Pulmonary artery endothelial cell (primary cell): Measurements from ENCODE around the gene MOXD1. TPM values are rescaled to one million over a fixed set of nuclear protein-coding genes. Genes with fewer than 3 reads are reported as not detected.

Source experiments
- DNase-seq: peaks from one replicate; pipeline ENCODE4 v3.0.0-alpha.2; 2011; ENCODE audit warnings: low read depth, low spot score
- total RNA-seq: library from RNA; depleted of rRNA; stranded (reverse); fragments of >200 nt; gene quantifications from 2 replicates; pipeline ENCODE4 v1.2.3, GENCODE V29; 2014

The MOXD1 gene
- total RNA-seq = 0.07 and 0.18 TPM in 2 replicates

DNA sequence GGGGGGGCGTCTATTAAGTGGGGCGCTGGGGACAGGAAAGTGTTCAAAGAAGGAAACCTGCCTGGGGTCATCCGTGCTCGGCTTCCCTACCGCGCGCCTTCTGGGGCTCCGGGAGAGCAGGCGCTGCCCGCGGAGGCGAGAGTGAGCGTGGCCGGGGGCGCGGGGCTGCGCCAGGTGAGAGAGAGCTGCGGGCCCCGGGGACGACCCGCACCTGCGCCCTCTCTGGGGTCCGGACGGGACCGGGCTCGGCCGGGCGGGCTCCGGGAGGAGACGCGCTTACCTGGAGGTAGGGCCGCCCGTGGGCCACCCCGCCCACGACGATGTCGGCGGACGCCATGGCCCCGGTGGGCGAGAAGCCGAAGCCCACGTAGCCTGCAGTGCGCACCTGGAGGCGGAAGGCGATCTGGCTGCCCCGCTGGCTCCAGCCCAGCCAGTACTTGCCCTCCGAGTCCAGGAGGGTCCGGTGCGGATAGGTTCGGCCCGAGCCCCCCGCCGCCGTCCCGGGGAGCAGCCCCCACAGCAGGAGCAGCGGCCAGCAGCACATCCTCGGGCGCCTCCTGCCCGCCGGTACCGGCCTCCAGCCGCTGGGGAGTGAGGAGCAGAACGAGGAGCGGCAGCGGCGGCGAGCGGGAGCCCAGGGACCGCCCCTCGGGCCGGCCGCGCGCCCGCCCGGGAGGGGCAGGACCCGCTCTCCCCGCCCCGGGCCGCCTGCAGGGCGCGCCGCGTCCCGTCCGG is at the start of gene MOXD1:
Gene MOXD1 (minus strand): TSS at position 593 of the 735 bp plus-strand sequence. CDS start 49 bp downstream, at position 544.
- DNase-seq = no peak

DNA sequence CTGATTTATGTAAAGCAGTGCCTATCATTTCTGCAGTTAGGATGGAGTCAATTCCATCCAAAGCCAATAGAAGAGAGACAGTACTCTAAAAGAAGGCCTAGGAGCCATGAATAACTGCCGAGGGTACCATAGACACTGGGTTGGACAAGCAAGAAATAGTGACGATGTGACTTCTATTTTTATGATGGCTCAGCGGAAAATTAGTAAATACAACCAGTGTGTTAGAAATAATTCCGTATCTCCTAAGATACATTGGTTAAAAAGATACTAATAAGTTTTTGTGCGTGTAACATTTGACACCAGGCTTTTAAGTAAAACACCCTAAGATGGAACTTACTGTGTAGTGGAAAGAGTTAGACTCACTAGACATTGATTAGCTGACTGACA is 45.6 kb upstream of the MOXD1 start:
- DNase-seq = no peak

- no peak for DNase-seq
These were observed 45.0 kb upstream of the MOXD1 start for GRCh38 chr6:132446141-132446854.

DNA sequence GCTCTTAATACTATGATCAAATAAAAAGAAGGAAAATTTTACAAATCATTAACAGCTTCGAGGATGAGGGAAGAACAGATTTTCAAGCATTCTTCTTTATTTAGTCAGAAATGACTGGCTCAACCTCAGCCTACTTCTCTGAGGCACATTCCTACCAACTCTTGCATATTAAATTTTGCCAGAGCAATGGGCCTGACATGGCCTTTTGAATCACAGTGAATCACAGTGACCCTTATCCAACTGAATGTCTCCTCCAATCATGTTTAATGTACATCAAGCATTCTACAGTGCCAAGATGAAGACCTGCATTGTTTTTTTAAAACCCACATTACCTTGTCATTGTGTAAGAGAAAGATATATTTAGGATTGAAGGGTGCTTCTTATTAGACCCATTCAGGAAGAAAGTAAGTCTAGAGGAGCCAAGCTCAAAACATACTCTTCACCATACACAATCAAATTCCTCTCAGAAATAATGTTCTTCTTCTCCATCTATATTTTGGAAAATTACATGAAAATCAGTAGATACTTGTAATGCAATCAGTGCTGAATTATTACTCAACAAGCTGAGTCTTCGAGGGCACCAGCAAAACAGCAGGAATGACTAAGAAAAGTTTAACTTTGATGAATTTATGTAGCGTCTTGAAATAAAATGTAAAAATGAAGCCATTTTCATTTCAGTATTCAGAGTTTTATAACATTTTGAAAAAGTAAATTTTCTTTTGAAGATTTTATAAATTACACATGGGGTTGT is 44.1 kb upstream of the MOXD1 start:
- no peak for DNase-seq

DNA sequence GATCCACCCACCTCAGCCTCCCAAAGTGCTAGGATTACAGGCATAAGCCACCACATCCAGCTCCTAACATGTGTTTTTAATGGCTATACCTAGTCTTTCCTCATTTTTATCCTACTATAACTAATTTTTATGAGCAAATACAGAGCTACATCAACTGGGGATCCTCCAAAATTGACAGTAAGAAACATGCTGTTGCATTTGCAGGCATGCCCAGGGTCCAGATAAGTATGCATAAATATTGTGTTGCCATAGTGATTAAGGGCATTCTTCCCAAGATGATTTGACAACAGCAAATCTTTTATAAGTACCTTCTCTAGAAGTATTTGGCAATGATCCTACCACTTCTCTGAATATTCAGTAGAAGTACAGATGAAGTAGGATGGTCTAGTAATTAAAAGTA is 41.9 kb upstream of the MOXD1 start:
- DNase-seq = no peak

DNA sequence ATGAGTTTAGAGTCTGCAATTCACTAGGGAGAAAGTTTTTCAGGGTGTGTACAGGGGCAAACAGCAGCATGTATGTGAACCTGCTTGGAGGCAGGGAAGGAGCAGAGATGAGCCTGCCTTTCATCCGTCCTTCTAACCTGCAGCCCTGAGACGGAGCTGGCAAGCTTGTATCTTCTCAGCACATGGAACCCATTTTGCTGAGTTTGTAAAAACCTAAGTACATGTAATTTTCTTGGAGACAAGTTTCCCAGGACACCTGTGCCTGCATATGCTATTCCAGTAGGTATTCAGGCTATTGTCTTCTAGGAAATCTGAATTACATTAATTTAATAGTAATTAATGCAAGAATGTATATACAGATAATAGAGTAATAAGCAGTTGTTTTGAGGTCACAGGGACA is 28.8 kb upstream of the MOXD1 start:
- DNase-seq = no peak

DNA sequence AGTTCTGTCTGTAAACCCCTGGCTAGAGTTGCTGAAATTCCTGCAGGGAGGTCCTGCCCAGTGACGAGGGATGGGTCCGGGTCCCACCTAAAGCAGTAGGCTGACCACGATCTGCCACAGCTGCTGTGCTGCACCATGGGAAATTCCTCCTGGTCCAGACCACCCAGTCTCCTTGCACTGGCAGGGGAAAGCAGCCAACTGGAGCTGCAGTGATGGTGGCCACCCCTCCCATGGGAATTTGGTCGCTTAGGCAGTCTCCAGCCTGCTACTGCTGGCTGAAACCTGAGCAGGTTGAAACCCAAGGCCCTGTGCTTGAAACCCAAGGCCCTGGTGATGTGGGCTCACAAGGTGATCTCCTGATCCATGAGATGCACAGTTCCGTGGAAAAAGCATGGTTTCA is 23.9 kb upstream of the MOXD1 start:
- DNase-seq = no peak

GRCh38 chr6:132423839-132424238 is 22.6 kb upstream of the MOXD1 start:
- no peak for DNase-seq

DNA sequence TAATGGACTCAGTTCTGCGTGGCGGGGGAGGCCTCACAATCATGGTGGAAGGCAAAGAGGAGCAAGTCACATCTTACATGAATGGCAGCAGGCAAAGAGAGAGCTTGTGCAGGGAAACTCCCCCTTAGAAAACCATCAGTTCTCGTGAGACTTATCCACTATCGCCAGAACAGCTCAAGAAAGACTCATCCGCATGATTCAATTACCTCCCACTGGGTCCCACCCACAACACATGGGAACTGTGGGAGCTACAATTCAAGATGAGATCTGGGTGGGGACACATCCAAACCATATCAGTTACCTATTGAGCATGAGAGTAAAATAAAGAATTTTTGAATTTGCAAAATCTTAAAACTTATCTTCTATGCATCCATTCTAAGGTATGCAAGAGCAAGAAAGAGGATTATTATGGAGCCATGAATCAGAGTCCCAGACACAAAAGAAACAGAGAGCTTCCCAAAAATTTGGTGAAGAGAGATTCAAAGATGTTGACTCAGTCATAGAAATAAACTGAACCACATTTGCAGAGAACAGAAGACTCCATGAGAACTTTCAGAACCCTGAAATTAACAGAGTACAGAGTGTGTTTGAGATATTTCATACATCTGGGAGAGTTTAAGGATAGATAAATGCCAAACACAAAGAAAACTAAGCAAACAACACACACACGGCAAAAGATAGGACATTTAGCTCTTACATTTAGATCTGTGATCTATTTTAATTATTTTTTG is 17.1 kb upstream of the MOXD1 start:
- DNase-seq = no peak

- DNase-seq = no peak
These were observed 13.5 kb upstream of the MOXD1 start for GRCh38 chr6:132414761-132415160.

DNA sequence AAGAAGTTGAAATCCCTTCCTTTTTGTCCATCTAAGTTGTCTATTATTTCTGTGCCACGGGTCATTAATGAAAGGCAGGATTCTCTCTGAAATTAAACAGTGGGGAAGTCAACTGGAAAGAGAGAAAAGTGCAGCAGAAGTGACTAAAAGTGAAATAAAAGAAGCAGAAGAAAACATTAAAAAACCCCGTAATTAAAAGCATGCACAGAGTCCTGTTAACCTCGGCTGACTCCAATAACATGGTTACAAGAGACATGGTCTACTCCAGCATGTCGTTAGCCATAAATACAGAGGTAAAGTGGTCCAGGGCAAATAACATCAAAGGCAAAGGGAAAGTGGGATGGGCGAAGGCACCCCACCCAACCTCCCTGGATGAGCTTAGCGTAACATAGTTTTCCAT is 13.0 kb upstream of the MOXD1 start:
- DNase-seq = no peak

- DNase-seq = no peak
These were observed 12.2 kb upstream of the MOXD1 start for GRCh38 chr6:132413499-132413802.

DNA sequence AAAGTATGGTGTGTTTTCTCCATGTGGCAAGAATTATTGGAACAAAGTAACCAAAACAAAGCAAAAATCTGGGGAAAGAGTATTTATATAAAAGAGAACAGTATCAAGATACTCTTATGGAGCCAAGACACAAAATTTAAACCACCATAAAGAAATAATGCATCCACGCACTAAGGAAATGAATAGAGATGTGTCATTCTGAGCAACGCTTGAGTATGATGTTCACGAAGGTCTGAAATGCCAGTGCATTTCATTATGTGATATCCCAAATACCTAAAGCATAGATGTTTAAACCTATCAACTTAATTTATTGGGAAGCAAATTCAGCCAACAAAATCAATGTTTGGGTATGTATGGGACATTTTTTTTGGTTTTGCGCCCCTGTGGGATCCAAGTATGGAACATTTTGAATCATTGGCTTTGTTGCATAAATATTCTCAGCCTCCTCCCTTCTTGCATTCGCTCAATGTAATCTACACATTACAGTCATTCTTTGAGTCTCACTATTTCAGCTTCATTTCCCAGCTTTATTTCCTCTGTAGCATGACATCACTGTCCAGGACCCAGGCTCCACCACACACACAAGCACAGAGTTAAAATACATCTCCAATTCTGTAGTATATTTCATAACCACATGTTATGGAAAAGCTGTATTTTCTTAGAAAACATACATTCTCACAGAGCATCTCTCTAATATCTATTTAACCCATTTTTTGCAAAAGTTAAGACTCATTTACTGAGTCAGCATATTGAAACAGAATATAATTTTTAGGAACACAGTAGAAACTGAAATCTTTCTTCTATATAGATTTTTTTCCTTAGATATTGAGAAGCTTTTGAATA is 11.6 kb upstream of the MOXD1 start:
- DNase-seq = no peak

- DNase-seq = no peak
These were observed 10.0 kb upstream of the MOXD1 start for GRCh38 chr6:132411296-132411695.

GRCh38 chr6:132410830-132411229 is 9.6 kb upstream of the MOXD1 start:
- no peak for DNase-seq

DNA sequence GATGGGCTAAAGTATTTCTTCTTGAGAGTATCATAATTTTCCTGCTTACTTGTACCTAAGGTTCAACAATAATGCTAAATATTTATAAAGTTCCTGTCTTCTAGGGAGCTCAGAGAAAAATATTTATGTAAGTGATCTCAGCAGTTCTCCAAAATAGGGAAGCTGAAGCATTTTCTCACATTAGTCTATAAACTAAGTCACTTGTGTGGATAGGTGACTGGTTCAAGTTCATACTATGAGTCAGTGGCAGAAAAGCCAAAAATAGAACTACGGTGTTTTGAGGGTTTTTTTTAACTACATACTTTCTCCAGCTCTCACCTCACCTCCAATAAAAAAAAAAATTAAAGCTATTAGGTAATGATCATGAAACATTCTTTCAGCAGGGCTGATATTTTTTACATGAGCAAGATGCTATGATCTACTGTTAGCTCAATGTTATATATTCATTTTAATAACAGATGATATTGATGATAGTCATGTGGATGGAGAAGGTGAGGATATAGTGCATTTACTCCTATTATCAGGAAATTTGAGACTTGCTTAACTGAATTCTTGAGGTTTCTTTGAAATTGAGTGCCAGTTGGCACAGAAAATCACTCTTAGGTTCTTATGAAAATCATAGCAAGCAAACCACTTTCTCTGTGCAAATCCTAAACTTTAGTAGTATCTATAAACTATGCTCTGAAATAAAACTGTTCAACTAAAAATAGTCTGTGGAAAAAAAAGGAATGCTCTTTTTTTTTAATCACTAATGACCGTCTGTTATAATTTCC is 4.1 kb upstream of the MOXD1 start:
- DNase-seq = no peak

GRCh38 chr6:132404736-132405135 is 3.5 kb upstream of the MOXD1 start:
- no peak for DNase-seq

DNA sequence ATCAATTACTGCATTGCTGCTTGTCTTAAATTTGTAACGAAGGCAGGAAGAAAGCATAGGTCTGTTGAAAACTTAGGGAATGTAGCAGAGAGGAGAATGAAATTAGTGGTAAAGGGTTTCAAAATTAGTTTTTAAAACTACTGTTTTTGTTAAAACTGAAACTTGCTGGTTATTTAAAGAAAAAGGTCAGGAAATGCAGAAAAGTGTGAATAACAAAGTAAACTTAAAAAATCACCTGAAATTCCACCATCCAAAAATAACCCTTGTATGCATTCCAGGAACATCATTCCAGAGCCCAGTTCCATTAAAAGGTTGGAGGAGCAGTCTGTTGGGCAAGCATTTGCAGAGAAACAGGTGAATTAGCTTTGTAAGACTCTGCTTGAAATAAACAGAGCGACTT is 3.1 kb upstream of the MOXD1 start:
- DNase-seq = no peak

- DNase-seq = no peak
These were observed 477 bp upstream of the MOXD1 start for GRCh38 chr6:132401618-132402285.

DNA sequence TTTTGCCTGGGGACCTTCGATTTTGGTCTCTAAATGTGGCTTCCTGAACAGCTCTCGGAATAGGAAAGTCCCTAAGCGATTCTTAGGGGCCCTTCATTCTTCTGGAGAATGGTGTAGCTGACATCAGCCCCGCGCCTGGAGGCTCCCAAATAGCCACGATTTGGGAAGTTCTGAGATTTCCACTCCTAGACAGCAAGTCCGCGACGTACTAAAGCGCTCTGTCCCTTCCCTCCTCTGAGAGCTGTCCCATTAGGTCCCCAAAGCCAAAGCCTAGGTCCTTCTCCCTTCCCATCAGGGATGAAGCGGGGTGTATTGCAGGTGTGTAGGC is 756 bp downstream of the MOXD1 start:
- no peak for DNase-seq
